ENCODE data around the gene NAV2.

The NAV2 gene

GRCh38 chr11:19788435-19788834, 75.8 kb downstream of the NAV2 start:
- no peak for DNase-seq

- DNase-seq: no peak
Observed at GRCh38 chr11:19789245-19789644, 76.6 kb downstream of the NAV2 start.

GRCh38 chr11:19789835-19790710, 77.4 kb downstream of the NAV2 start:
- DNase-seq: no peak

GRCh38 chr11:19790831-19791552, 78.4 kb downstream of the NAV2 start:
- DNase-seq: no peak

GRCh38 chr11:19792510-19792909, 79.9 kb downstream of the NAV2 start:
- no peak for DNase-seq

- no peak for DNase-seq
Observed at GRCh38 chr11:19793326-19793725, 80.7 kb downstream of the NAV2 start.

- DNase-seq: no peak
Observed at GRCh38 chr11:19794161-19794560, 81.5 kb downstream of the NAV2 start.

- DNase-seq: no peak
Observed at GRCh38 chr11:19795082-19795481, 82.4 kb downstream of the NAV2 start.

- no peak for DNase-seq
Observed at GRCh38 chr11:19800162-19800561, 87.5 kb downstream of the NAV2 start.

- no peak for DNase-seq
Observed at GRCh38 chr11:19800714-19801519, 88.3 kb downstream of the NAV2 start.

- no peak for DNase-seq
Observed at GRCh38 chr11:19802773-19803293, 90.2 kb downstream of the NAV2 start.

- no peak for DNase-seq
Observed at GRCh38 chr11:19803506-19803998, 90.9 kb downstream of the NAV2 start.

GRCh38 chr11:19805376-19805775, 92.7 kb downstream of the NAV2 start:
- DNase-seq: no peak

- DNase-seq: no peak
Observed at GRCh38 chr11:19805827-19806226, 93.2 kb downstream of the NAV2 start.

- DNase-seq: no peak
Observed at GRCh38 chr11:19806251-19806650, 93.6 kb downstream of the NAV2 start.

- no peak for DNase-seq
Observed at GRCh38 chr11:19808076-19808911, 95.7 kb downstream of the NAV2 start.

GRCh38 chr11:19810852-19811251, 98.2 kb downstream of the NAV2 start:
- no peak for DNase-seq

- no peak for DNase-seq
Observed at GRCh38 chr11:19811380-19811779, 98.7 kb downstream of the NAV2 start.

- DNase-seq: no peak
Observed at GRCh38 chr11:19812096-19812495, 99.5 kb downstream of the NAV2 start.

- DNase-seq: no peak
Observed at GRCh38 chr11:19812710-19813109, 100.1 kb downstream of the NAV2 start.

GRCh38 chr11:19813158-19813879, 100.7 kb downstream of the NAV2 start:
- DNase-seq: no peak

Measured in amniotic stem cell (primary cell).